ENCODE measurements around the gene FLRT2.

DNA sequence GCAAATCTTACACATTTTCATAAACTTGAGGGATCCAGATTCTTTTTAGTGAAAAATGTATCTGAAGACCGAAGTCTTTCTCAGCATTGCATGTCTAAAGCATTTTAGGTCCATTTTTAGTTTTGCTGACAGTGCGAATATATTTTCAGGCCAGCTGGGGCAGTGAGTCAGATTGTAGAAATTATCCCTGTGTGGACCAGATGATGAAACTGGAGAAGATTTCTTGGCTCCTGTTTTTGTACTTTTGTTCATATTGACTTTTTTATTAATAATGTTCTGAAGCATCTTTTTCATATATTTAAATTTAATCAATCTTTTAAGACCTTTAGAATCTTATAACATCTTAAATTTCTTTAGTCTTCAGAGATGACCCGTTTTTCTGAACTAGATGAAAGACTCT lies 173.1 kb downstream of the FLRT2 start:
- TF ChIP-seq, protein P1, sequence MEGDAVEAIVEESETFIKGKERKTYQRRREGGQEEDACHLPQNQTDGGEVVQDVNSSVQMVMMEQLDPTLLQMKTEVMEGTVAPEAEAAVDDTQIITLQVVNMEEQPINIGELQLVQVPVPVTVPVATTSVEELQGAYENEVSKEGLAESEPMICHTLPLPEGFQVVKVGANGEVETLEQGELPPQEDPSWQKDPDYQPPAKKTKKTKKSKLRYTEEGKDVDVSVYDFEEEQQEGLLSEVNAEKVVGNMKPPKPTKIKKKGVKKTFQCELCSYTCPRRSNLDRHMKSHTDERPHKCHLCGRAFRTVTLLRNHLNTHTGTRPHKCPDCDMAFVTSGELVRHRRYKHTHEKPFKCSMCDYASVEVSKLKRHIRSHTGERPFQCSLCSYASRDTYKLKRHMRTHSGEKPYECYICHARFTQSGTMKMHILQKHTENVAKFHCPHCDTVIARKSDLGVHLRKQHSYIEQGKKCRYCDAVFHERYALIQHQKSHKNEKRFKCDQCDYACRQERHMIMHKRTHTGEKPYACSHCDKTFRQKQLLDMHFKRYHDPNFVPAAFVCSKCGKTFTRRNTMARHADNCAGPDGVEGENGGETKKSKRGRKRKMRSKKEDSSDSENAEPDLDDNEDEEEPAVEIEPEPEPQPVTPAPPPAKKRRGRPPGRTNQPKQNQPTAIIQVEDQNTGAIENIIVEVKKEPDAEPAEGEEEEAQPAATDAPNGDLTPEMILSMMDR (optimal IDR thresholded peaks at IDR 0.05 in 1 of 3, IDR thresholded peaks at IDR 0.05 in 1 of 3, conservative IDR thresholded peaks at IDR 0.05 in 1 of 3; ENCODE audit: extremely low read depth in 1 of 3, insufficient read depth in 2 of 3, low read length in 3 of 3) = no peak
- no peak for TF ChIP-seq EZH2 (IDR thresholded peaks at IDR 0.05; ENCODE audit: low read length)
